ENCODE results near the gene GALNTL6. TPM values are rescaled to one million over a fixed set of nuclear protein-coding genes. Genes with fewer than 3 reads are reported as not detected.

The GALNTL6 gene
- total and polyA plus RNA-seq, 2 donors (not counting 1 experiment from before 2014, with no cell fraction given): not detected

DNA sequence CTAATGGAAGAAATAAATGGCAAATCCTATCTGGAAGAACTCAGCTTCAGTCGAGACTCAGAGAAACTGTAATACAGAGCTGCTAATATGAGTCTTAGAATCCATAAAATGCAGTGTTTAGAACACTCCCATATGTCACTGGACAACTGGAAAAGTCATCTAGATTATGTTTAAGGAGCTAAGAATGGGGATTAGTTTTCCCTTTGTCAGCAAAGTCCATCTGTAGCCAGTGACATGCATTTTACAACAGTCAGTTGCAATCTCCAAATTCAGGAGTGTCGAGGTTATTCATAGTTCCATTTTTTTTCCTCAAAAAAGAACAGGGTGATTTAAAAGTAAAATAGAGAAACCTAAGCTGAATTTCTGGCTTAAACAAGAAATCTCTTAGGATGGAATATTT, 838.8 kb downstream of the GALNTL6 start:
- Histone ChIP-seq H3K4me1 (ENCODE audit: control insufficient read depth, extremely low read depth, insufficient read depth, low read length) (no peaks in the 10 kb centered on the region), H3K79me2 (ENCODE audit: control insufficient read depth, insufficient read depth, low read length) (no peaks in the 10 kb centered on the region), H4K20me1 (ENCODE audit: control insufficient read depth, extremely low read depth, insufficient read depth, low read length) (no peaks in the 10 kb centered on the region), H3K4me2 (ENCODE audit: extremely low read depth, insufficient read depth, low read length) (no peak overlapping the region), H2AFZ (ENCODE audit: low read length) (no peak overlapping the region), H3K4me3 (replicated peaks in 1 of 4; ENCODE audit: control extremely low read depth in 1 of 4, insufficient read depth in 1 of 4, low read depth in 3 of 4, low read length in 4 of 4) (no peak overlapping the region), H3K9me3 (ENCODE audit: control insufficient read depth, insufficient read depth, low read depth, low read length) (no peaks in the 10 kb centered on the region), H3K9ac (ENCODE audit: insufficient read depth, low read length) (no peak overlapping the region), H3K27me3 (ENCODE audit: control insufficient read depth, insufficient read depth, low read length) (no peaks in the 10 kb centered on the region), H3K36me3 (ENCODE audit: control insufficient read depth, insufficient read depth, low read length) (no peaks in the 10 kb centered on the region), H3K27ac (ENCODE audit: insufficient read depth, low read length) (no peak overlapping the region)
- no peak for DNase-seq (ENCODE audit: low read depth in 2 of 2)
- no peak for TF ChIP-seq EZH2 (IDR thresholded peaks at IDR 0.05; ENCODE audit: low read length, missing control alignments)
- TF ChIP-seq, protein P1, sequence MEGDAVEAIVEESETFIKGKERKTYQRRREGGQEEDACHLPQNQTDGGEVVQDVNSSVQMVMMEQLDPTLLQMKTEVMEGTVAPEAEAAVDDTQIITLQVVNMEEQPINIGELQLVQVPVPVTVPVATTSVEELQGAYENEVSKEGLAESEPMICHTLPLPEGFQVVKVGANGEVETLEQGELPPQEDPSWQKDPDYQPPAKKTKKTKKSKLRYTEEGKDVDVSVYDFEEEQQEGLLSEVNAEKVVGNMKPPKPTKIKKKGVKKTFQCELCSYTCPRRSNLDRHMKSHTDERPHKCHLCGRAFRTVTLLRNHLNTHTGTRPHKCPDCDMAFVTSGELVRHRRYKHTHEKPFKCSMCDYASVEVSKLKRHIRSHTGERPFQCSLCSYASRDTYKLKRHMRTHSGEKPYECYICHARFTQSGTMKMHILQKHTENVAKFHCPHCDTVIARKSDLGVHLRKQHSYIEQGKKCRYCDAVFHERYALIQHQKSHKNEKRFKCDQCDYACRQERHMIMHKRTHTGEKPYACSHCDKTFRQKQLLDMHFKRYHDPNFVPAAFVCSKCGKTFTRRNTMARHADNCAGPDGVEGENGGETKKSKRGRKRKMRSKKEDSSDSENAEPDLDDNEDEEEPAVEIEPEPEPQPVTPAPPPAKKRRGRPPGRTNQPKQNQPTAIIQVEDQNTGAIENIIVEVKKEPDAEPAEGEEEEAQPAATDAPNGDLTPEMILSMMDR (conservative IDR thresholded peaks at IDR 0.05 in 1 of 2, IDR thresholded peaks at IDR 0.05 in 1 of 2; ENCODE audit: low read depth in 1 of 2, low read length in 2 of 2): no peak

DNA sequence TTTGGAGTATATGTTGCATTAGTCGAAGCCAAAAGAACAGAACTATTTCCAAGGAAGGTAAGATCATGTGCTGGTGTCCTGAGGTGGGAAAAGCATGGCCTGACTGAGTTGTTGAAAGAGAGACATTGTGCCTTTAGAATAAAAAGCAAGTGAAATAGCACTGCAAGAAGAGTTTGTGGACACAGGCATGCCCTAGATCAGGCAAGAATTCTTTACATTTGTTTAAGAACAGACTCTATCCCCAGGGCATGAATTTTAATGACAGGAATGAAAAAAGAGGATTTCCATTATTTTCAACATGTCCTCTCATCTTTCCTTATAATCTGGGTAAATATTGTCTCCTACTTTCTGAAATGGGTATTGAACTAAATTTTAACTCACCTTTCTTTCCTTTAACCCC, 839.2 kb downstream of the GALNTL6 start:
- H4K20me1 ChIP-seq (ENCODE audit: control insufficient read depth, extremely low read depth, insufficient read depth, low read length): no peaks in the 10 kb centered on the region
- H3K4me3 ChIP-seq (replicated peaks in 1 of 4; ENCODE audit: control extremely low read depth in 1 of 4, insufficient read depth in 1 of 4, low read depth in 3 of 4, low read length in 4 of 4): no peak overlapping the region
- H3K9me3 ChIP-seq (ENCODE audit: control insufficient read depth, insufficient read depth, low read depth, low read length): no peaks in the 10 kb centered on the region
- H3K4me1 ChIP-seq (ENCODE audit: control insufficient read depth, extremely low read depth, insufficient read depth, low read length): no peaks in the 10 kb centered on the region
- no peak overlapping the region for H3K27ac ChIP-seq (ENCODE audit: insufficient read depth, low read length)
- no peaks in the 10 kb centered on the region for H3K36me3 ChIP-seq (ENCODE audit: control insufficient read depth, insufficient read depth, low read length)
- TF ChIP-seq EZH2 (IDR thresholded peaks at IDR 0.05; ENCODE audit: low read length, missing control alignments): no peak
- TF ChIP-seq, protein P1 (conservative IDR thresholded peaks at IDR 0.05 in 1 of 2, IDR thresholded peaks at IDR 0.05 in 1 of 2; ENCODE audit: low read depth in 1 of 2, low read length in 2 of 2): no peak
- no peaks in the 10 kb centered on the region for H3K79me2 ChIP-seq (ENCODE audit: control insufficient read depth, insufficient read depth, low read length)
- no peak overlapping the region for H2AFZ ChIP-seq (ENCODE audit: low read length)
- H3K4me2 ChIP-seq (ENCODE audit: extremely low read depth, insufficient read depth, low read length): no peak overlapping the region
- DNase-seq (ENCODE audit: low read depth in 2 of 2): no peak
- H3K27me3 ChIP-seq (ENCODE audit: control insufficient read depth, insufficient read depth, low read length): no peaks in the 10 kb centered on the region
- H3K9ac ChIP-seq (ENCODE audit: insufficient read depth, low read length): no peak overlapping the region

DNA sequence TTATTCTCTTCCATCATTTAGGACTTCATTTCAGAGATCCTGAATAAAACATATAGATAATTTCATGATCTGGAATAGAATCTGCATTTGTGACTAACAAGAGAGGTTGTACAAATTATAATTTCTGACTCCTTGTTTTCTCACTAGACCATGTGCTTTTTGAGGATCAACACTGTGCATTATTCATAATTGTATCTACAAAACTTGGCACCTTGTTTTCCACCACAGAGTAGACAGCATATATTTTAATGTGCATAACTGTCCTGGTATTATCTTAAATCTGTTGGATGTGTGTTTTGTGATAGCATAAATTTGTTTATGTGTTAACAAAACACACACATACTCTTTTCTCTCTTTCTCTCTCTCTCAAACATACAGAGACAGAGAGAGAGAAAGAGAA, 840.5 kb downstream of the GALNTL6 start:
- no peak overlapping the region for H3K9ac ChIP-seq (ENCODE audit: insufficient read depth, low read length)
- no peaks in the 10 kb centered on the region for H3K36me3 ChIP-seq (ENCODE audit: control insufficient read depth, insufficient read depth, low read length)
- no peaks in the 10 kb centered on the region for H3K27me3 ChIP-seq (ENCODE audit: control insufficient read depth, insufficient read depth, low read length)
- H2AFZ ChIP-seq (ENCODE audit: low read length): no peak overlapping the region
- no peak overlapping the region for H3K4me3 ChIP-seq (replicated peaks in 1 of 4; ENCODE audit: control extremely low read depth in 1 of 4, insufficient read depth in 1 of 4, low read depth in 3 of 4, low read length in 4 of 4)
- DNase-seq (ENCODE audit: low read depth in 2 of 2): no peak
- H3K79me2 ChIP-seq (ENCODE audit: control insufficient read depth, insufficient read depth, low read length): no peaks in the 10 kb centered on the region
- no peak overlapping the region for H3K4me2 ChIP-seq (ENCODE audit: extremely low read depth, insufficient read depth, low read length)
- TF ChIP-seq, protein P1 (conservative IDR thresholded peaks at IDR 0.05 in 1 of 2, IDR thresholded peaks at IDR 0.05 in 1 of 2; ENCODE audit: low read depth in 1 of 2, low read length in 2 of 2): no peak
- TF ChIP-seq EZH2 (IDR thresholded peaks at IDR 0.05; ENCODE audit: low read length, missing control alignments): no peak
- no peaks in the 10 kb centered on the region for H3K4me1 ChIP-seq (ENCODE audit: control insufficient read depth, extremely low read depth, insufficient read depth, low read length)
- no peak overlapping the region for H3K27ac ChIP-seq (ENCODE audit: insufficient read depth, low read length)
- no peaks in the 10 kb centered on the region for H3K9me3 ChIP-seq (ENCODE audit: control insufficient read depth, insufficient read depth, low read depth, low read length)
- H4K20me1 ChIP-seq (ENCODE audit: control insufficient read depth, extremely low read depth, insufficient read depth, low read length): no peaks in the 10 kb centered on the region
